Liver (tissue), 3 donors: ENCODE results near the gene ABLIM2.

Experiments
- EGR1 ChIP-seq, 2 donors: IDR thresholded peaks; 2 replicates each; pipeline ENCODE4 v1.6.1; 2016 to 2018; ENCODE audit warnings: antibody characterized with exemption in 2 of 2, low read depth in 2 of 2
- FOXA2 ChIP-seq: IDR thresholded peaks from 2 replicates; pipeline ENCODE4 v1.6.1; 2016; ENCODE audit warnings: antibody characterized with exemption
- JUND ChIP-seq, 2 donors: IDR thresholded peaks; 2 replicates each; pipeline ENCODE4 v1.6.1; 2016; ENCODE audit warnings: antibody characterized with exemption in 2 of 2
- RXRA ChIP-seq, 2 donors: IDR thresholded peaks; 2 replicates each; pipeline ENCODE4 v1.6.1; 2017 to 2018; ENCODE audit warnings: antibody characterized with exemption in 2 of 2, mild to moderate bottlenecking in 1 of 2
- TAF1 ChIP-seq: conservative IDR thresholded peaks from 2 replicates; pipeline ENCODE4 v1.6.1; 2016; ENCODE audit warnings: antibody characterized with exemption, mild to moderate bottlenecking
- YY1 ChIP-seq: IDR thresholded peaks from 2 replicates; pipeline ENCODE4 v1.6.1; 2016; ENCODE audit warnings: antibody characterized with exemption, mild to moderate bottlenecking
- TF ChIP-seq, protein P1 (sequence below): fragments of 150-350 bp; IDR thresholded peaks from 2 replicates; pipeline ENCODE4 v1.5.1; 2017; ENCODE audit warnings: improper control_type of control experiment, low read depth, low read length; ENCODE audit not compliant: missing input control
- TF ChIP-seq, protein P2 (sequence below): IDR thresholded peaks from 2 replicates; pipeline ENCODE4 v1.6.1; 2016; ENCODE audit warnings: antibody characterized with exemption
- TF ChIP-seq, protein P3 (sequence below): IDR thresholded peaks from 2 replicates; pipeline ENCODE4 v1.6.1; 2016; ENCODE audit warnings: antibody characterized with exemption, mild to moderate bottlenecking
- TF ChIP-seq, protein P4 (sequence below): IDR thresholded peaks from 2 replicates; pipeline ENCODE4 v1.6.1; 2016; ENCODE audit warnings: antibody characterized with exemption
- TF ChIP-seq, protein P5 (sequence below): IDR thresholded peaks from 2 replicates; pipeline ENCODE4 v1.6.1; 2016; ENCODE audit warnings: antibody characterized with exemption
- donor health status: healthy.
- donor health status: healthy.

DNA sequence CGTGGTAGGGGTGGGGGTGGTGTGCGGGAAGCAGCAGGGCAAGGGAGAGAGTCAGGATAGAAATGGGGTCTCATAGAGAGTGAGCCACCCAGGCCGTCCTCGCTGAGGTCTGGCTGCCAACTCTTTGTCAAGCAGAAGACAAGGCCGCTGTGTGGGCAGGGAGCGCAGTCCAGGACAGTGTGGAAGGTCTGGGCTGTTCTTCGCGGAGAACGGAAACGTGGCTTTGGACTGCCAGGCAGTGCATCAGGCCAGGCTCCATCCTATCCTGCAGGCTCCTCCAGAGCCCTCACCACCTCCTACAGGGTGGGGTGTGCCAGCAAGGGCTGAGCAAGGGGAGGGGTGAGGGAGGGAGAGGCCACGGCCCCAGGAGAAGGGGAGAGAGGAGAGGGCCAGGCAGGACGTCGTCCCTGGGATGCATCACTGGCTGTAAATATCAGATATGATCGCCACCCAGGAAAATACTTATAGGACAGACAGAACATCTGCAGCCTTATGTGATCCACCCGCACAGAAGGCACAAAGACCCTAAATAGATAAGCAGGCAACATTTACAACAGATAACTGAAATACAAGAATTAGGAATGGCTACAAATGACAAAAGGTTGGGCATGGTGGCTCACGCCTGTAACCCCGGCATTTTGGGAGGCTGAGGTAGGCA is 85.3 kb downstream of the ABLIM2 start:
- TF ChIP-seq, protein P1, sequence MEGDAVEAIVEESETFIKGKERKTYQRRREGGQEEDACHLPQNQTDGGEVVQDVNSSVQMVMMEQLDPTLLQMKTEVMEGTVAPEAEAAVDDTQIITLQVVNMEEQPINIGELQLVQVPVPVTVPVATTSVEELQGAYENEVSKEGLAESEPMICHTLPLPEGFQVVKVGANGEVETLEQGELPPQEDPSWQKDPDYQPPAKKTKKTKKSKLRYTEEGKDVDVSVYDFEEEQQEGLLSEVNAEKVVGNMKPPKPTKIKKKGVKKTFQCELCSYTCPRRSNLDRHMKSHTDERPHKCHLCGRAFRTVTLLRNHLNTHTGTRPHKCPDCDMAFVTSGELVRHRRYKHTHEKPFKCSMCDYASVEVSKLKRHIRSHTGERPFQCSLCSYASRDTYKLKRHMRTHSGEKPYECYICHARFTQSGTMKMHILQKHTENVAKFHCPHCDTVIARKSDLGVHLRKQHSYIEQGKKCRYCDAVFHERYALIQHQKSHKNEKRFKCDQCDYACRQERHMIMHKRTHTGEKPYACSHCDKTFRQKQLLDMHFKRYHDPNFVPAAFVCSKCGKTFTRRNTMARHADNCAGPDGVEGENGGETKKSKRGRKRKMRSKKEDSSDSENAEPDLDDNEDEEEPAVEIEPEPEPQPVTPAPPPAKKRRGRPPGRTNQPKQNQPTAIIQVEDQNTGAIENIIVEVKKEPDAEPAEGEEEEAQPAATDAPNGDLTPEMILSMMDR, result no peak
- TF ChIP-seq, protein P2, sequence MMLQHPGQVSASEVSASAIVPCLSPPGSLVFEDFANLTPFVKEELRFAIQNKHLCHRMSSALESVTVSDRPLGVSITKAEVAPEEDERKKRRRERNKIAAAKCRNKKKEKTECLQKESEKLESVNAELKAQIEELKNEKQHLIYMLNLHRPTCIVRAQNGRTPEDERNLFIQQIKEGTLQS, result no peak
- TF ChIP-seq, protein P3, sequence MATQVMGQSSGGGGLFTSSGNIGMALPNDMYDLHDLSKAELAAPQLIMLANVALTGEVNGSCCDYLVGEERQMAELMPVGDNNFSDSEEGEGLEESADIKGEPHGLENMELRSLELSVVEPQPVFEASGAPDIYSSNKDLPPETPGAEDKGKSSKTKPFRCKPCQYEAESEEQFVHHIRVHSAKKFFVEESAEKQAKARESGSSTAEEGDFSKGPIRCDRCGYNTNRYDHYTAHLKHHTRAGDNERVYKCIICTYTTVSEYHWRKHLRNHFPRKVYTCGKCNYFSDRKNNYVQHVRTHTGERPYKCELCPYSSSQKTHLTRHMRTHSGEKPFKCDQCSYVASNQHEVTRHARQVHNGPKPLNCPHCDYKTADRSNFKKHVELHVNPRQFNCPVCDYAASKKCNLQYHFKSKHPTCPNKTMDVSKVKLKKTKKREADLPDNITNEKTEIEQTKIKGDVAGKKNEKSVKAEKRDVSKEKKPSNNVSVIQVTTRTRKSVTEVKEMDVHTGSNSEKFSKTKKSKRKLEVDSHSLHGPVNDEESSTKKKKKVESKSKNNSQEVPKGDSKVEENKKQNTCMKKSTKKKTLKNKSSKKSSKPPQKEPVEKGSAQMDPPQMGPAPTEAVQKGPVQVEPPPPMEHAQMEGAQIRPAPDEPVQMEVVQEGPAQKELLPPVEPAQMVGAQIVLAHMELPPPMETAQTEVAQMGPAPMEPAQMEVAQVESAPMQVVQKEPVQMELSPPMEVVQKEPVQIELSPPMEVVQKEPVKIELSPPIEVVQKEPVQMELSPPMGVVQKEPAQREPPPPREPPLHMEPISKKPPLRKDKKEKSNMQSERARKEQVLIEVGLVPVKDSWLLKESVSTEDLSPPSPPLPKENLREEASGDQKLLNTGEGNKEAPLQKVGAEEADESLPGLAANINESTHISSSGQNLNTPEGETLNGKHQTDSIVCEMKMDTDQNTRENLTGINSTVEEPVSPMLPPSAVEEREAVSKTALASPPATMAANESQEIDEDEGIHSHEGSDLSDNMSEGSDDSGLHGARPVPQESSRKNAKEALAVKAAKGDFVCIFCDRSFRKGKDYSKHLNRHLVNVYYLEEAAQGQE, result no peak
- TF ChIP-seq FOXA2, result no peak
- TF ChIP-seq, protein P4, sequence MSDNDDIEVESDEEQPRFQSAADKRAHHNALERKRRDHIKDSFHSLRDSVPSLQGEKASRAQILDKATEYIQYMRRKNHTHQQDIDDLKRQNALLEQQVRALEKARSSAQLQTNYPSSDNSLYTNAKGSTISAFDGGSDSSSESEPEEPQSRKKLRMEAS, result no peak
- no peak for TF ChIP-seq JUND (IDR thresholded peaks at IDR 0.05)
- TF ChIP-seq, protein P5, sequence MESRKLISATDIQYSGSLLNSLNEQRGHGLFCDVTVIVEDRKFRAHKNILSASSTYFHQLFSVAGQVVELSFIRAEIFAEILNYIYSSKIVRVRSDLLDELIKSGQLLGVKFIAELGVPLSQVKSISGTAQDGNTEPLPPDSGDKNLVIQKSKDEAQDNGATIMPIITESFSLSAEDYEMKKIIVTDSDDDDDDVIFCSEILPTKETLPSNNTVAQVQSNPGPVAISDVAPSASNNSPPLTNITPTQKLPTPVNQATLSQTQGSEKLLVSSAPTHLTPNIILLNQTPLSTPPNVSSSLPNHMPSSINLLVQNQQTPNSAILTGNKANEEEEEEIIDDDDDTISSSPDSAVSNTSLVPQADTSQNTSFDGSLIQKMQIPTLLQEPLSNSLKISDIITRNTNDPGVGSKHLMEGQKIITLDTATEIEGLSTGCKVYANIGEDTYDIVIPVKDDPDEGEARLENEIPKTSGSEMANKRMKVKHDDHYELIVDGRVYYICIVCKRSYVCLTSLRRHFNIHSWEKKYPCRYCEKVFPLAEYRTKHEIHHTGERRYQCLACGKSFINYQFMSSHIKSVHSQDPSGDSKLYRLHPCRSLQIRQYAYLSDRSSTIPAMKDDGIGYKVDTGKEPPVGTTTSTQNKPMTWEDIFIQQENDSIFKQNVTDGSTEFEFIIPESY, result no peak
- TF ChIP-seq RXRA (IDR thresholded peaks at IDR 0.05), result no peak
- TF ChIP-seq YY1, result no peak
- no peak for TF ChIP-seq EGR1 (IDR thresholded peaks at IDR 0.05; ENCODE audit: low read depth in 2 of 2)
- TF ChIP-seq TAF1, result no peak
